Measurements from ENCODE around the gene TBC1D5.
A peak's percentile ranks its signal among the peaks of the same experiment; 100 is the strongest.
"Not testable (repeated sequence)": the region's sequence is repeated elsewhere in the genome, so short reads cannot be mapped to it uniquely, and the experiment has no call there.

The TBC1D5 gene

DNA sequence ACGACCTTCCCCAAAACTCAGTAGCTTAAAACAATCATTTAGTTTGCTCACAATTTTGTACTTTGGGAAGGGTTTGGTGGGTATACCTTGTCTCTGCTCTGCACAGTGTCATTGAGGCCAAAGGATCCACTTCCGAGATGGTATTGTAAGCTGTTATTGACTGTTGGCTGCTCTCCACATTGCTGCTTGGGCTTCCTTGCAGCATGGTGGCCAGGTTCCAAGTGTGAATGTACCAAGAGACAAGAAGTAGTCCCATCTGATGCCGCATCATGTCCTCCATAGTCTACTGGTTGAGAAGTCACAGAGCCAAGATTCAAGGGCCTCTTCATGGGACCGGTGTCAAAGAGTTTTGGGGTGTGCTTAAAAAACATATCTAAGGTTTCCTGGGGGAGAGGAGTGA is 589.2 kb downstream of the TBC1D5 start:
- DNase-seq = no peak

DNA sequence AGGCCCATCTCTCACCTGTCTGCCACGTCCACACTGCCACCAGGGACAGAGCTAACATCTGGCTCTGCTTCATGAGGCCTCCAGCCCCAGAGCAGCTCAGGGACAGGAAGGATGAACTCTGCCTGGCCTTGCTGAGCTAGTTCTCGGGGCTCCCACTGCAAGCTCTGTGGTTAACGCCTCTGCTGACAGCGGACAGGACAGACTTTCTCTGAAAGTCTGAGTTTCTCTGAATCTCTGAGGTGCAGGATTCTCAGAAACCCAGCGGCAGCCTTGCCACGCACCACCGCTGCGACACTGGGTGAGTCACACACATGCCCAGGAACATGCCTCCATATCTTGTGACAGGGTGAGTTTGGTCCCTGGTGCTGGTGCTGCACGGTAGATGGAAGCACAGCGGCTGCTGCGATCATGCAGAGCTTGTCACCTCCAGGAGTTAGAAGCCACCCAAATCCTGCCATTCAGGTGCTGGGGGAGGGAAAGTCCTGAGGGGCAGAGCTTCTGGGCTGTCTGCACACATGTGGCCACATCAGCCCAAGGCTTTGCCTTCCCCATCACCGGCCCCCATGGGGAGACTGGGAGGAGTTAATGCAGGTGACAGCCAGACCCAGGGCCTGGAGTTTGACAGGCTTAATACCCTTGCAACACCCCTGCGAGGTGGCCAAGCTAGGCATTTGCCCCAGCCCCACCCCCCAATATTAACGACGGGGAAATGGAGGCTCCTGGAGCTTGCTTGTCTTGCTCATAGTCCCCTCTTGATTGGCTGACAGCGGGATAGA is 590.6 kb downstream of the TBC1D5 start:
- DNase-seq = no peak

DNA sequence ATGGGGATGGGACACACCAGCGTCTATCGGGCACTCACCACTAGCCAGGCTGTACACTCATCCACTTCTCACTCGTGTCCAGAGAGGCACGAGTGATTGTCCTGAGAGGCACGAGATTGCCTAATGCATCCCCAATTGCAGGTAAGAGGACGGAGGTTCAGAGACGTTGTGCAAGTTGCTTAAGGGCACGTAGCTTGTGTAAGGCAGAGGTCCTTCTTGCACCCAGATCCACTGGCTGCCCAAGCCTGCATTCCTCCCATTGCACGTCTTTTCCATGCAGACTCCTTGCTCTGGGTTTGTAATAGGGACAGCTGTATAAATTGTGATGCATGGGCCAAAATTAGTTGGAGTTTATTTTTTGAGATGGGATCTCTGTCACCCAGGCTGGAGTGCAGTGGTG is 593.4 kb downstream of the TBC1D5 start:
- no peak for DNase-seq

DNA sequence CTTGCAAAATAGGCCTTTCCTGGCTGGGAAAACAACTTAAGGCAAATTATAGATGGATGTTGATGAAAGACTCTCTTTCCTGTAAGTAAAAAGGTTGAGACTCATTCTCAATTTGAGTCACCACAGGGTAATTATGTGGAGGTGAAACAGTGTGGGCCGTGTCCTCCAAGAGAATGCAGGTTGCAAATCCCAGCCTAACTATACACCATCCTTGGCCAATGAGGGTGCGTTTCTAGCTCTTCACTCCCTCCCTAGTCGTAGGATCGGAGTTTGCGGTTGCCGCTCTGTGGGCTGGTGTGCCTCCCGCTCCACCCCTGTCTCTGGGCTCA is 597.8 kb downstream of the TBC1D5 start:
- no peak for DNase-seq

DNA sequence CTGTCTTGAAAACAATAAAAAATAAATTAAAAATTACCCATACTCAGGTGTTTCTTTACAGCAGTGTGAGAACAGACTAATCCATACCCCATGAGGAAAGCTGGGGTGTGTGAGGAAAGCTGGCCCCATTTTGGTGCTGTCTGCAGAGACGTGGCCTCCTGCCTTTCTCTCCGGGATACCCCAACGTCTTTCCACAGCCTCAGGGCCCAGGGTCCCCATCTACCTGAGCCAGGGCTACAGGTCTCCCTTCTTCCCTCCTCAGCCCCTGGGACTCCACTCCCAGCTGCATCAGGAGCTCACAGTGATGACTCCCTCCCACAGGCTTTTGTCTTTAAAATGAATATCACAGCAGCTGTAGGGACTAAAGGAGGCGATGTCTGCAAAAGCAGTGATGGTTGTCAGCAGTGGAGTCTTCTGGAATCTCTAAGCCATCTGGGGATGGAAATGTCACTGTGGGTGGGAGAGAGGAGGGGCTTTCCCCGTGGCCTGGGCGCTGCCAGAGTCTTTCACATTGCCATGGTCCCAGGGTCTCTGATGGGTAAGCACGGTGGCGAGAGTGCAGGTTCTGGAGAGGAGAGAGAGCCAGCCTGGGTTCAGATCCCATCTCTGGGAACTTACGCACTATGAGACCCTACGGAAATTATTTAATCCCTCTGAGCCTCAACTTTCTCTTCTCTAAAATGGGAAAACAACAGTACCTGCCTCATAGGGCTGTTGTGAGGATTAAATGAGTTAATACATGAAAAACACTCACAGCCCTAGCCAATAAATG is 598.4 kb downstream of the TBC1D5 start:
- DNase-seq = no peak

DNA sequence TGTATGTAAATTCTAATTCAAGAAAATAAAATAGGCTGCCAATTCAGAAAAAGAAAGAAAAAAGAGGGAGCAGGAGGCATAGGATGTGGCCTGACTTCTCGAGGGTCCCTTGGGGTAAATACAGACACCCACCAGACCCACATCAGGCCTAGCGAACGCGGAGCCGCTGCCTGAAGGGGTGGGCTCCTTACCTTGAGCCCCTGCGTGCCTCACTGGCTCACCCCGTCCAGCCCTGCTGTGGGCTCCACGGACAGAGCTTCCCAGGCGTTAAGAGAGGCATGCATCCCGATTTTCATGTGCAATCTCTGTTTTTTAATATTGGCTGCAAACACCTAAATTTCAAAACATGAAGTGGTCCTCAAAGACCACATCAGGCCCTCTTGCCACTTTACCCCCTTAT is 599.9 kb downstream of the TBC1D5 start:
- DNase-seq = no peak

DNA sequence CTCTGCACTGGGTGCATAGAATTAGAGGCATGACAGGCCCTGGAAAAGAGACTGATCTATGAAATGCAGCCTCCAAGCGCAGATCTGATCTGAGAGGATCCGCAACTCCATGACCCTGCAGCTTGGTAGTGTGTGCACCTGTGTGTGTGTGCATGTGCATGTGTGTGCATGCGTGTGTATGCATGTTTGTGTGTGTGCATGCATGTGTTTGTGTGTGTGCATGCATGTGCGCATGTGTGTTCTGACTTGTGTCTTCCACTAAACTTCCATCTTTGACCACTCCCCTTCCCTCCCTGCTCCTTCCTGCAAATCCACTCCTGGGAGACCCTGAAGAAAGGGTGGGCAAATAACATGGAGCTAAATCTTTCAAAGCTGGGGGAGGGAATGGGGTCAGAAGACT is 600.7 kb downstream of the TBC1D5 start:
- no peak for DNase-seq

DNA sequence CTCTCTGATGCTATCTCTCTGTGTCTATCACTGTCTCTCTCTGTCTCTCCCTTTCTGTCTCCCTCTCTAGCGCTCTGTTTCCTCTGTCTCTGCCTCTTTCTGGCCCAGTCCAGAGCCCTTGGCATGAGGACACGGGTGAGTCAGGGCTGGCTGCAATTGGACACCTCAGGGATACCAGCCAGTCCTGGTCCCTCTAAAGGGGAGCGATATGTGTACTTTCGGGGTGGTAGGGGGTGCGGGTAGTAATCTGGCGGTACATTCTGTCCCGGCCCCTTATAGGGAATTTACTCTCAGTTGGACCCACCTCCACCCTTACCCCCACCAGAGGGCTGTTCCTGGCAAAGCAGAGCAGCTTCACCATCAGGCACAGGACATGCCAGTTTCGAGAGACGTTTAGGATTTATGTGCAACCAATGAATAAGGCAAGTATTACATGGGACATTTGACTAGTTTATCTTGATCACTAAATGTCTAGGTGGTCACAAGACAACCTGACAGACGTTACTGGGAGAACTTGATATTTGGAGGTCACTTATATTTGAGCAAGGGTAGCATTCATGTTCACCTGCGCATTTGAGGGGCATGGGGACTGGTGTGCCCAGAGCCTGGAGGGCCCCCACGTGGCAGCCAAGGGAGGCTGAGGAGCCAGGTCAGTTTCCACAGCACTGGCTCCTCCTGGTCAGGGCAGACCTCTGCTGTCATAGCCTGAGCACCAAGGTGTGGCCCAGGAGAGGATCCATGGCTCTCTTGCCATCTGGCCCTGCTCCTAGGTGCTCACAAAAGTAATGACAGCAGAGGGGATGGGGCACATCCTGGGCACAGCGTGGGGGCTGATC is 601.5 kb downstream of the TBC1D5 start:
- DNase-seq = no peak

DNA sequence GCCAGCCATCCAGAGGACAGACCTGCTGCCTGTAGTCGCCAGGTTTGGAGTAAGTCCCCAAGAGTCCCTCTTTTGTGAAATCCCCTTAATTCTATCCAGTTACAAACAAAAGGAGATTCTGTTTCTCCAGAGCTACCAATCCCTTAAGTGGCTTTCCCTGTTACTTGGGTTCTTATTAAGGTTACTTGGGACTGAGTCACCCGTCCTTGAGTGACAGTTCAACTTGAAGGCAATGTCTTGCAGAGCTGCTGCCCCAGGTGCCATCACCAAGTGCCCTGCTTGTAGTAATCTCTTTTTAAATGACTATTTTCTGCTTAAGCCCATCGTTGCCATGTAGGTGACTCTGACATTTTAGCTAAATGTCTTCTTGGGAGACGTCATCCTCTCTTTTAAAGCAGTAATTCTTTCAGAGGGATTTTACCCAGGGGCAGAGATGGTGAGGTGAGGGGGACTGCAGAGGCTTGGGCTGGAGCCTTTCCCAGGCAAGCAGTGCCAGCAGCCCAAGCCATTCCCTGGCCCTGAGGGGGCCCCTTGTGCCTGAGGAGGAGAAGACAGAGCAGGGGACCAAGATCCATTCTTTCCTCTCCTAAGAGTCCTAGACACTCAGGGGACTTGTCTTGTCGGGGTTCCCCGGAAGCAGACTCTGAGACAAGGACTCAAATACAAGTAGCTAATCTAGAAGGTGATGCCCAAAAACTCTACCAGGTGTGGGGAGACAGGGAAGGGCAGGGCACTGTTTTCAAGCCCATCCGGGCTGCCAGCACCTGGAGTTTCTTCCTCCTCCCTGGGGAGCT is 604.0 kb downstream of the TBC1D5 start:
- DNase-seq = no peak

DNA sequence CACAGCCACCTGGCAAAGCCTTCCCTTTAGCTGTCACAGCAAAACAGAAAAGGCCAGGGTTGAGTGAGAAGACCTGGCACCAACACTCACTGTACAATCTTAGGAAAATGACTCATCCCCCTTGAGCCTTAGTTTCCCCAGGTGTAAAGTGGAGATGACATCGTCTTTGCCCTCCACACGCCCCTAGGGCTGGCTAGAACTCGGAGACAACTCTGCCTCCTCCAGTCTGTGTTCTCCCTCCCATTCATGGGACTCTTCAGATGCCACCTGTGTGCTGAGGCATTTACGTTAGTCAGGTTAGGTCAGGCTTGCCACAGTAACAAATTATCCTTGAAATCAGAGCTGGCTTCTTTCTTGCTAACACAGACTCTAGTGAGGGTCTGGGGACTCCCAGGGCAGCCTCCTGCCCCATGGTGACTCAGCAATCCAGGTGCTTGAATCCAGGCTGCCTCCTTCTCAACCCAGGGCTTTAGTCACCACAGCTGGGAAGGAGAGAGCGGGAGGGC is 605.1 kb downstream of the TBC1D5 start:
- DNase-seq = no peak

DNA sequence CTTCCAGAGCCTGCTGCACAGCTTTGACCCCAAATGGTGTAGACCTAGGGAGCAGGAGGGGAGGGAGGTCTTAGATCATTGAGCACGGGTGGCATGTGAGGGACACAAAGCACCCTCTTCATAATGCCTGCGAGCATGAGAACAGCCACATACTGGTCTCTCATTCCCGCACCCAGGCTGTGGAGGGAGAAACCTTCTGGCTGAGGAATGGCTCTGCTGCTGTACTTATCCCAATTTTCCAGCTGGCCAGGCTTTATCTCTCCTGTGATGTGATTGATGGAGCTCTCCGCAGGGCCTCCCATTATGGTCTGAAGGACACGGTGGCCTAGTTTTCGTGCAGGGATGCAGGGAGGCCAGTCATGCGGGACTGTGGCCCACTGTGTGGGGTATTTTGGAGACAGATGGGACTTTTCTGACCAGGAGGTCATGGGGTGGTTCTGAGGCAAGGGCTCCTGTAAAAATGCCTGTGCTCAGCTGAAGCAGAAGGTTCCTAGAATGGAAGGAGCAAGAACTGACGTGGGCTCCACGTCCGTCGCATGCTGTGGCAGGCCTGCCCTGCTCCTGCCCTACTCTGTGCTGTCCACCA is 606.2 kb downstream of the TBC1D5 start:
- DNase-seq = peak; percentile 13

DNA sequence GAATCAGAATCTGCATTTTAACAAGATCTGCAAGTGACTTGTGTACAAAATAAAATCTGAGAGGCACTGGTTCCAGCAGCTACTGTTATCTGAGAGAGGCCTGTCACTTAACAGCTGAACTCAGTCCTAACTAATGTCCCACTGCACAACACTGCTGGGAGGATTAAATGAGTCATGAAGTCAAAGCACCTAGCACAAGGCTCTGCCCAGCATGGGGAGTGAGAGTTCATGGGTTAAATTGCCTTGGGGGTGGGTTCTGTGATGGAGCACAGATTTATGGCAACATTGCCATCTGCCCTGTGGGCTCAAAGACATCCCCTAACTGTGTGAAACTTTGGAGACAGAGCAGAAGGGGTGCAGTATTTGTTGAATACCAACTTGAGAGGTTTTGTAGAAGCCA is 606.7 kb downstream of the TBC1D5 start:
- DNase-seq = no peak

DNA sequence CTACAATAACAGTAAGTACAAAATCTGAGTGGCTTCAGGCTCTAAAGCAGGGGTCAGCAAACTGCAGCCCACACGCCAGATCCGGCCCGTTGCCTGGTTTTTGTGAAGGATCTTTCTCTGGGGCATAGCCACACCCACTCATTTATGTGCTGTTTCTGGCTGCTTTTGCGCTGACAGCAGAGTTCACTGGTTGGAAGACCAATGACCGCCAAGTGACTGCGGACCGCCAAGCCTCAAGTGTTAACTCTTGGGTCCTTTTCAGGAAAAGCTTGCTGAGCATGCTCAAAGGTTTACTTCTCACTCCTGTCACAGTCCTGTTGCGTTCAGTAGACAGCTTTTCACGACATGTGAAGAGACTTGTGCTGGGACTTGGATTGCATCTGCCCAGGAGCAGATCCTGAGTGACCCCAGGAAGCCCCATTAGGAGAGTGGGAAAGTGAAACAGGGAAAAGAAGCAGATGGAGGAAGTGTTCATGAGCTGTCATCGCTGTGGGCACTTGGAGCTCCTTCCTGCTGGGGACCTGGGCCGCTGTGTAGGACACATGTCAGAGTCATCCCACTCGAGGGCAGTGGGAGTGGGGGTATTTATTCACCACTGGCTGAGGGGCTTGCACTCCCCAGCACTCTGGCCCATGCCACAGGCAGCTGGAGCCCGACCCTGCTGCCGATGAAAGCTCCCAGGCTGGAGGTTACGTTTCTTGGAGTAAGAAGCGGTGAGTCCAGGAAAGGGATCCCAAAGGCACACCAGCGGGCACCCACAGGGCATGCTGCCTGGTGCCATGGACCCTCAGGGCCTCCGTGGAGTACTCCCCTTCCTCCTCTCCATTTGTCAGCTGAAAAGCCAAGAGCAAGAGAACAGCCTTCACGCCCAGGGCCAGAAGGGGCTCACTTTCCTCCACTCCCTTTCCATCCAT is 608.5 kb downstream of the TBC1D5 start:
- DNase-seq = no peak

DNA sequence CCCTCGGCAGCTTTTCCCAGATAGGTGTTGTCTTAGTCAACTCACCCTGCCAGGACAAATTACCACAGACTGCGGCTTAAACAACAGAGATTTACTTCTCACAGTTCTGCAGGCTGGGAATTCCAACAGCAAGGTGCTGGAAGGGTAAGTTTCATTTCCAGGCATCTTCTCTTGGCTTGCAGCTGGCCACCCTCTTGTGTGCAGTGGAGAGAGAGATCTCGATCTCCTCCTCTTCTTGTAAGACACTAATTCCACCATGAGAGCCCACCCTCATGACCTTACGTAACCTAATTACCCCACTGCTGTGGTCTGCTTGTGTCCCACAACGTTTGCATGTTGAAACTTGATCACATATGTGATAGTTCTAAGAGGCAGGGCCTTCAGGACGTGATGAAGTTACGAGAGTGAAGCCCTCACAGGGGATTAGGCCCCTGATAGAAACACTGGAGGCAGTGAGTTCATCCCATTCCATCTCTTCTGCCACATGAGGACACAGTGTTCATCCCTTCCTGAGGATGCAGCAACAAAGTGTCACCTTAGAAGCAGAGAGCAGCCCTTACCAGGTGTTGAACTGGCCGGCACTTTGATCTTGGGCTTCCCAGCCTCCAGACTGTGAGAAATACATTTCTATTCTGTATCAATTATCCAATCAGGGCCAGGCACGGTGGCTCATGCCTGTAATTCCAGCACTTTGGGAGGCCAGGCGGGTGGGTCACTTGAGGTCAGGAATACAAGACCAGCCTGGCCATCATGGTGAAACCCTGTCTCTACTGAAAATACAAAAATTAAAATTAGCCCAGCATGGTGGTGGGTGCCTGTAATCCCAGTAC is 609.9 kb downstream of the TBC1D5 start:
- DNase-seq = no peak

DNA sequence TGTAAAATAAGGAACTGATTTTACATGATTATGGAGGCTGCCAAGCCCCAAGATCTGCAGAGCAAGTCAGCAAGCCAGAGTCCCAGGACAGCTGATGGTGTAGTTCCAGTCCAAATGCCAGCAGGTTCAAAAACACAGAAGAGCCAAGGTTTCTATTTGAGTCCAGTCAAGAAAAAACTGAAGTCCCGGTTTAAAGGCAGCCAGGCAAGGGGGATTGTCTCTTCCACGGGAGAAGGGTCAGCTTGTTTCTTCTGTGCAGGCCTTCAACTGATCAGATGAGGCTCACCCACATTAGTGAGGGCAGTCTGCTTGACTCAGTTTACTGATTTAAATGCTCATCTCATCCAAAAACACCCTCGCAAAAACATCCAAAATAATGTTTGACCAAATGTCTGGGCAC is 611.5 kb downstream of the TBC1D5 start:
- no peak for DNase-seq

DNA sequence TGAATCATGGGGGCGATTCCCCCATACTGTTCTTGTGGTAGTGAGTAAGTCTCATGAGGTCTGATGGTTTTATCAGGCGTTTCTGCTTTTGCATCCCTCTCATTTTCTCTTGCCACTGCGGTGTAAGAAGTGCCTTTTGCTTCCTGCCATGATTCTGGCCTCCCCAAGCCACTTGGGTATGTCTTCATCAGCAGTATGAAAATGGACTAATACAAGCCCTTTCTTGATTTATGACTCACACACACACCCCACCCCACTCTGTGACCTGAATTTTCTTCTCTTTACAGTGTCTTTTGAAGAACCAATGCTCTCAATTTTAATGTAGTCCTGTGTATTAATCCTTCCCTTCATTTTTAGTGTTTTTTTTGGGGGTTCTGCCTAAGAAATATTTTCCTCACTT is 612.9 kb downstream of the TBC1D5 start:
- DNase-seq = no peak

DNA sequence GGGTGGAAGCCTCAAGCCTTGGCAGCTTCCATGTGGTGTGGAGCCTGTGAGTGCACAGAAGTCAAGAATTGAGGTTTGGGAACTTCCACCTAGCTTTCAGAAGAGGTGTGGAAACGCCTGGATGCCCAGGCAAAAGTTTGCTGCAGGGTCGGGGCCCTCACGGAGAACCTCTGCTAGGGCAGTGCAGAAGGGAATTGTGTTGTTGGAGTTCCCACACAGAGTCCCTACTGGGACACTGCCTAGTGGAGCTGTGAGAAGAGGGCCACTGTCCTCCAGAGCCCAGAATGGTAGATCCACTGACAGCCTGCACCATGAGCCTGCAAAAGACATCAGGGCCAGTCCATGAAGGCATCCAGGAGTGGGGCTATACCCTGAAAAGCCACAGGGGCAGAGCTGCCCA is 613.8 kb downstream of the TBC1D5 start:
- DNase-seq = not testable (repeated sequence)

DNA sequence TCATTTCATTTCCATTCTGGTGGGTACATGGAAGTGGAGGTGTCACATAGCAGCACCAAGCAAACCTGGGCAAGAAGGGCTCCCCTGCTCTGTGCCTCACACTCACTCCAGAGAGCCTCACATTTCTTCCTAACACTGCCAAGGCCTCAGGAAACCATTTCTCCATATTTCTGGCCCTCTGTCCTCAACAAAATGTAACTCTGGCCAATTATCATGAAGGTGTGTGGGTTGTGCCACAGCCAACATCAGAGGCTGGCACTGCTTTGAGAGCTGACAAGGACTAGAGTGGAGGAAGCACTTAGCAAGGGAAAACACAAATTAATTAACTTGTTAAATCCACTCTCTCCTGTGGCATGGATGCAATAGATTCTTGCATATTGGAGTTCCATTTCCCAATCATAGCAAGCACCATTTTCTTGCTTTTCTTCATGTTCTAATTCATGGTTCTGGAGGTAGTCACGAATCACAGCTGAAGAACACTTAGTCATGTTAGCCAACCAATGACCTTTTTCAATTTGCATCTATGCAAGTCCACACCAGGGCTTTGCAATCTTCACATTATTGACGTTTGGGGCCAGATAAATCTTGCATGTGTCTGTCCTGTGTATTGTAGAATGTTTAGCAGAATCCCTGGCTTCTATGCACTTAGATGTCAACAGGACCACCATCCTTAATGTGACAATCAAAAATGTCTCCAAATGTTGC is 616.5 kb downstream of the TBC1D5 start:
- DNase-seq = no peak

DNA sequence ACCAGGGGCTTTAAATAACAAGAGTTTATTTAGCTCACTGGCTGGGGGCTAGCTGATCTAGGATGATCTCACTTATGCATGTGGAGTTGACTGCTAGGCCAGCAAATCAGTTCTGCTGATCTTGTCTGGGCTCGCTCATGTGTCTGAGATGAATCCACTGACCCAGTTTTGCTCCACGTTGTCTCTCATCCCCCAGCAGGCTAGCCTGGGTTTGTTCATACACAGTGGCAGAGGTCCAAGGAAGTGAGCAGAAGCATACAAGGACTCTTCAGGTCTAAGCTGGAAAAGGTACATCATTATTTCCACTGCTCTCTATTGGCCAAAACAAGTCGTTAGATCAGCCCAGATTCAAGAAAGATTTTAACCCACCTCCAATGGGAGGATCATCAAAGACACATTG is 619.7 kb downstream of the TBC1D5 start:
- DNase-seq = no peak

DNA sequence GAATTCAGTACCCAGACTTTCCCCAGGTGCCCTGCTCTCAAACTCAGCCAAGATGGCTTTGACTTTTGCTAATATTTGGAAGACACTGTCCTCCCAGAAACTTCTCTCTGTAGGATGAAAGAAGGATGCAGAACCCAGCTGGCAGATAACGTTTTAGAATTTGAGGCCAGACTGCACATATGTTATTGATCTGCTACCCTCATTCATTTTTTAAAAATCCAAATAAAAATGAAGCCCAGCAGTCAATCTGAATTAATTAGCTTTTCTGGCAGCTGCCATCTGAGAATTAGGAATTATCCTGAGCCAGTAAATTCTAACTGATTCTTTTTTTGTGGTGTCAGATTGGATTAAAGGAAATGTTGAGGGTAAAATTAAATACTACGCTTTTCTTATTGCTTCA is 621.1 kb downstream of the TBC1D5 start:
- DNase-seq = no peak

Measured in DMS 273 treated with DMSO at 0.1 percent for 48 hours (cell line).